GM19239 (cell line): ENCODE results near the gene PRAC1.
"Not testable (repeated sequence)": the region's sequence is repeated elsewhere in the genome, so short reads cannot be mapped to it uniquely, and the experiment has no call there.

Experiments used
- DNase-seq: peaks from one replicate; pipeline ENCODE4 v3.0.0; 2011; ENCODE audit warnings: low spot score; ENCODE audit not compliant: insufficient read length
- FAIRE-seq: peaks from 2 replicates; lab custom pipeline; 2011; peaks lifted over from hg19 to GRCh38; lab: Jason Lieb, UNC

Gene PRAC1

GRCh38 chr17:48727415-48728175 is 5.3 kb upstream of the PRAC1 start:
- DNase-seq, result no peak
- FAIRE-seq, result no peak

GRCh38 chr17:48726916-48727286 is 4.6 kb upstream of the PRAC1 start:
- FAIRE-seq, result no peak
- no peak for DNase-seq

- FAIRE-seq (no peak), DNase-seq (no peak)
Measured at GRCh38 chr17:48726114-48726915, 4.0 kb upstream of the PRAC1 start.

GRCh38 chr17:48725288-48726064 is 3.2 kb upstream of the PRAC1 start:
- no peak for FAIRE-seq
- DNase-seq, result no peak

GRCh38 chr17:48725004-48725287 is 2.6 kb upstream of the PRAC1 start:
- no peak for FAIRE-seq
- no peak for DNase-seq

GRCh38 chr17:48724251-48725003 is 2.1 kb upstream of the PRAC1 start:
- DNase-seq, result peak; percentile 57
- peak; percentile 77 for FAIRE-seq

GRCh38 chr17:48723423-48724250 is 1.3 kb upstream of the PRAC1 start:
- FAIRE-seq, result peak; percentile 59
- DNase-seq, result no peak

GRCh38 chr17:48722915-48723422 is 651 bp upstream of the PRAC1 start, which contains the start of gene PRAC2:
PRAC2 (plus strand) TSS chr17:48723185; CDS start chr17:48724411, 1,226 bp downstream.
- DNase-seq (no peak), FAIRE-seq (no peak)

- FAIRE-seq (no peak), DNase-seq (no peak)
Measured at GRCh38 chr17:48721009-48721402, 1.3 kb downstream of the PRAC1 start.

GRCh38 chr17:48720266-48721008 is 1.9 kb downstream of the PRAC1 start:
- FAIRE-seq, result no peak
- no peak for DNase-seq

- FAIRE-seq (no peak), DNase-seq (no peak)
Measured at GRCh38 chr17:48719642-48720265, 2.6 kb downstream of the PRAC1 start.

GRCh38 chr17:48718761-48719641 is 3.3 kb downstream of the PRAC1 start:
- DNase-seq (no peak), FAIRE-seq (no peak)

- DNase-seq (no peak), FAIRE-seq (no peak)
Measured at GRCh38 chr17:48718227-48718760, 4.0 kb downstream of the PRAC1 start.

GRCh38 chr17:48717367-48718226 is 4.7 kb downstream of the PRAC1 start:
- FAIRE-seq, result no peak
- no peak for DNase-seq

- FAIRE-seq, DNase-seq: not testable (repeated sequence)
Measured at GRCh38 chr17:48716549-48716948, 5.8 kb downstream of the PRAC1 start.
